A673 (cell line): ENCODE results near the gene BANK1.

ENCODE experiments used
- CTCF ChIP-seq: fragments of 300-800, 200-600 bp; sonication (generic); conservative IDR thresholded peaks from 2 replicates; pipeline ENCODE4 v1.5.1; 2017; ENCODE audit warnings: low read depth, mild to moderate bottlenecking, antibody characterized with exemption, low read length, moderate library complexity, mixed read lengths
- EZH2 ChIP-seq: fragments of 200-600 bp; sonication (generic); IDR thresholded peaks from 2 replicates; pipeline ENCODE4 v1.6.1; 2017; ENCODE audit warnings: borderline replicate concordance, low read depth, mild to moderate bottlenecking, mixed read lengths, antibody characterized with exemption, low read length; ENCODE audit not compliant: poor library complexity, severe bottlenecking

GRCh38 chr4:102031406-102031805 is 240.9 kb downstream of the BANK1 start:
- TF ChIP-seq CTCF (no peak), EZH2 (no peak)
